Measurements from ENCODE around the gene DEFB121. TPM values are rescaled to one million over a fixed set of nuclear protein-coding genes. Genes with fewer than 3 reads are reported as not detected.
A peak's percentile ranks its signal among the peaks of the same experiment; 100 is the strongest.
"Not testable (repeated sequence)": the region's sequence is repeated elsewhere in the genome, so short reads cannot be mapped to it uniquely, and the experiment has no call there.

The DEFB121 gene
- polyA plus RNA-seq, 6 donors from 2014 or later: not detected

- no peak for DNase-seq
- Mint-ChIP-seq H3K4me1 (no peaks in the 10 kb centered on the region), H3K9me3 (peaks cover 0 to 7% (median 4%) of the 10 kb centered on the region in 7 donors), H3K4me3 (no peak overlapping the region), H3K36me3 (no peaks in the 10 kb centered on the region), H3K27ac (no peak overlapping the region), H3K27me3 (peaks cover 18 to 26% (median 20%) of the 10 kb centered on the region in 3 donors)
- no peak for ATAC-seq (ENCODE audit: low read depth in 2 of 2)
Measured at GRCh38 chr20:31414381-31414780, 8.4 kb upstream of the DEFB121 start.

DNA sequence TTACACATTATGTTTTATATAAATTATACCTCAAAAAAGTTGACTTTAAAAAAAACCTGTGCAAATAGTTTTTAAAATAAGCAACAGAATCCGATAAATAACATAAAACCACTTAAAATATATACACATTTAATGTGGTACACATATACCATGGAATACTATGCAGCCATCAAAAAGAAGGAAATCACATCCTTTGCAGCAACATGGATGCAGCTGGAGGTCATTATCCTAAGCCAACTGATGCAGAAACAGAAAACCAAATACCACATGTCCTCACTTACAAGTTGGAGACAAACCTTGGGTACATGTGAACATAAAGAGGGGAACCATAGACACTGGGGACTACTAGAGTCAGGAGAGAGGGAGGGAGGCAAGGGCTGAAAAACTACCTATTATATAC lies 4.0 kb upstream of the DEFB121 start:
- no peak overlapping the region for H3K4me3 Mint-ChIP-seq
- H3K27me3 Mint-ChIP-seq: peaks cover 11 to 20% (median 17%) of the 10 kb centered on the region in 3 donors
- no peak overlapping the region for H3K27ac Mint-ChIP-seq
- H3K9me3 Mint-ChIP-seq: peaks cover 0 to 6% (median 1%) of the 10 kb centered on the region in 7 donors
- H3K36me3 Mint-ChIP-seq: no peaks in the 10 kb centered on the region
- H3K4me1 Mint-ChIP-seq: no peaks in the 10 kb centered on the region
- DNase-seq (no peak), ATAC-seq (ENCODE audit: low read depth in 2 of 2) (no peak)

DNA sequence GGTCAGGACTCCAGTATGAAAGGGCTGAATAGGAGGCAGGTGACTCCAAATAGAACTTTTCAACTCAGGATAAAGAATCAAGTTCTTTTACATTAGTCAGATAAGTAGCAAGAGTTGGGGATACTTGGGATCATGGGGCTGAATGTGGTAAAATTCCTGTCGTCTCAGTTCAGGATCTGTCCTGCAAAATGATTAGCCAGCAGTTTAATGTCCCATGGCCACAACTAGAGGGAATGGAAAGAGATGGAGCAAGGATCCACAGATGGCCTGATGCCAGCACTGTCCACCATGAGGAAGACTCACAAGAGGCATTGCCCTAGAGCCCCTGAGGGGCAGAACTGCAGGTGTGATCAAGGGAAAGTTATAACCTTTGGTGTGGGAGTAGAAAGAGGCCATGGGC lies 2.1 kb downstream of the DEFB121 start:
- Mint-ChIP-seq H3K4me3 (no peak overlapping the region), H3K4me1 (no peaks in the 10 kb centered on the region), H3K9me3 (peaks cover 0 to 4% (median 0%) of the 10 kb centered on the region in 7 donors), H3K27me3 (peaks cover 5 to 7% (median 5%) of the 10 kb centered on the region in 3 donors), H3K36me3 (peaks cover 0 to 4% of the 10 kb centered on the region in 2 donors), H3K27ac (no peak overlapping the region)
- DNase-seq (no peak), ATAC-seq (ENCODE audit: low read depth in 2 of 2) (no peak)

DNA sequence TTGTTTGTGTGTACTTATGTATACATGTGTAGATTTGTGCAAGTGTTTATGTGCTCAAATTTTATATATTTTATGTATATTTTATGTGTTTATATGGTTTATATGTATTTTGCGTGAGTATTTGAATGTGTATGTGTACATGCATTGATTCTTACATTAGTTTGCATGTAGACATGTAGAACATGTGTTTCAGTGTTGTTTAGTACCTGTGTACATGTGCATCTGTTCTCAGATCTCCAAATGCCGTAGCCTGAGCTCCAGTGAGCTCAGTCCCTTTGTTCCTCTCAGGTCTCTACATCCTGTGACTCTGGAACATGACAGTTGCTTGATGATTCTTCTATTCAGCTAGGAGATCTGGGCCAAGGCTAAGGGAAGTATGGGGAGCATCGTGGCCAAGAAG lies 11.1 kb downstream of the DEFB121 start:
- Mint-ChIP-seq H3K27ac (no peak overlapping the region), H3K9me3 (peaks cover 0 to 4% (median 1%) of the 10 kb centered on the region in 7 donors), H3K4me3 (no peak overlapping the region), H3K4me1 (no peaks in the 10 kb centered on the region), H3K27me3 (peaks cover 14 to 24% (median 15%) of the 10 kb centered on the region in 3 donors), H3K36me3 (peaks cover 0 to 3% of the 10 kb centered on the region in 2 donors)
- DNase-seq: no peak
- ATAC-seq (ENCODE audit: low read depth in 2 of 2): no peak

DNA sequence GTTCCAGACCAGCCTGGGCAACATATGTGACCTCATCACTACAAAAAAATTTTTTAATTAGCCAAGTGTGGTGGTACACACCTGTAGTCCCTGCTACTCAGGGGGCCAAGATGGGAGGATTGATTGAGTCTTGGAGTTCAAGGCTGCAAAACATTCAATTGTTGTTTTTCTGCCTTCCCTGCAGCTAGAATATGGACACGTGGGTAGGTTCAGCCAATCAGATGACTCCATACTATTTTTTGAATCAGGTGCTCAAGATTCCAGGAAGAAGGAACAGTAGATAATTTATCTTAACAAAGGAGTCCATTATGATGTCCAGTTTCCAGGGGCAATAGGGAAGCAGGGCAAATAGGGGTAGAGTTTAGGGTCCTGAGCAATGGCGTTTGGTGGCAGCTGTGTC lies 13.2 kb downstream of the DEFB121 start:
- ATAC-seq (ENCODE audit: low read depth in 2 of 2): no peak
- Mint-ChIP-seq H3K27ac (peak overlapping the region in 1 of 6 donors; percentile 47), H3K27me3 (peaks cover 10 to 30% (median 14%) of the 10 kb centered on the region in 3 donors), H3K36me3 (no peaks in the 10 kb centered on the region), H3K9me3 (peaks cover 0 to 4% (median 2%) of the 10 kb centered on the region in 7 donors), H3K4me1 (no peaks in the 10 kb centered on the region), H3K4me3 (no peak overlapping the region)
- no peak for DNase-seq

- H3K27me3 Mint-ChIP-seq: peaks cover 8 to 17% (median 13%) of the 10 kb centered on the region in 3 donors
- no peak for DNase-seq
- H3K9me3 Mint-ChIP-seq: peaks cover 0 to 5% (median 3%) of the 10 kb centered on the region in 7 donors
- H3K27ac Mint-ChIP-seq: peak within 1 kb of the TSS in 1 of 6 donors; percentile 59
- H3K4me3 Mint-ChIP-seq: peak within 1 kb of the TSS in 1 of 8 donors; percentile 16
- no peak for ATAC-seq (ENCODE audit: low read depth in 2 of 2)
- no peaks in the 10 kb centered on the region for H3K4me1 Mint-ChIP-seq
- no peaks in the 10 kb centered on the region for H3K36me3 Mint-ChIP-seq
Measured at GRCh38 chr20:31390490-31390889, 15.5 kb downstream of the DEFB121 start, which contains the start of gene DEFB119. DEFB119 (minus strand) TSS chr20:31390590; CDS start chr20:31390483, 107 bp downstream.

DNA sequence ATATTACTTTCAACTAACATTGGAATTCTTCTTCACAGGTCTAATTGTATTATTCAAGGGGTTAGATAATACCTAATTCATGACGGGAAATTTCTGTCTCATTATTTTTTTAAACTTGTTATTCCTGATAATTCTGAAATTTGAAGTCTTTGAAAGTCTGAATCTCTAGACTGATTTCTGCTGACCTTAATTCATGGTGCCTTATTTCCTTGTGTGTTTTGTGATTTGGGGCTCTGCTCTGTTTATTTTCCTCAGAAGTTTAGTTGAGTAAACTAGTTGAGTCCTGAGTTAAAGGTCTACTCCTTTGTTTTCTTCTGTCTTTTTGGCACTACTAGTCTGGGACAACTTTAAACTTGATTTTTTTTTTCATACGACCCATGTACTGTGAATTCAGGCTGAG lies 31.7 kb downstream of the DEFB121 start:
- peaks cover 2 to 21% (median 11%) of the 10 kb centered on the region in 7 donors for H3K9me3 Mint-ChIP-seq
- H3K36me3 Mint-ChIP-seq: peaks cover 0 to 8% of the 10 kb centered on the region in 2 donors

DNA sequence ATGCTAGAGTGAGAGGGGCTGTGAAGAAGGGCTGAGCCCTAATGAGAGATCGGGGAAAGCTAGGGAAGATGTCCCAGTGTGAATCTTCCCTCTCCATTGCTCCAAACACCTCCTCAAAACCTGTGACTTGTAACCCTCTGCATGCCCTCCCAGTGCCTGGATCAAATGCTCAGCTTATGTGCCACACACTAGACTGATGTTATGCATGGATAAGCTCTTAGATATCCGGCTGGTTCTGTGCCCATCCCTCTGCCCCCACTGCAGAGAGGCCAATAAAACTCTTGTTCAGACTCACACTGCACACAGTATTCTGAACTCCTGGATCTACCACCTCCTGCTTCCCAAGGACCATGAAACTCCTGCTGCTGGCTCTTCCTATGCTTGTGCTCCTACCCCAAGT lies 37.7 kb downstream of the DEFB121 start, which contains the start of gene DEFB118:
Gene DEFB118 (plus strand): TSS at position 301 of the 400 bp plus-strand sequence. CDS start 50 bp downstream, at position 351.
- peaks cover 4 to 36% (median 9%) of the 10 kb centered on the region in 7 donors for H3K9me3 Mint-ChIP-seq
- H3K36me3 Mint-ChIP-seq: peaks cover 0 to 4% of the 10 kb centered on the region in 2 donors
- no peak within 1 kb of the TSS for H3K4me3 Mint-ChIP-seq
- ATAC-seq (ENCODE audit: low read depth in 2 of 2): no peak
- no peak for DNase-seq
- no peak within 1 kb of the TSS for H3K27ac Mint-ChIP-seq
- no peaks in the 10 kb centered on the region for H3K4me1 Mint-ChIP-seq
- H3K27me3 Mint-ChIP-seq: no peaks in the 10 kb centered on the region

More for the DNA sequence above, 31.7 kb downstream of the DEFB121 start:
- no peak for ATAC-seq (ENCODE audit: low read depth in 2 of 2)
- H3K27ac Mint-ChIP-seq: no peak overlapping the region
- DNase-seq: no peak
- H3K4me1 Mint-ChIP-seq: no peaks in the 10 kb centered on the region
- no peak overlapping the region for H3K4me3 Mint-ChIP-seq
- peaks cover 3 to 8% (median 6%) of the 10 kb centered on the region in 3 donors for H3K27me3 Mint-ChIP-seq

DNA sequence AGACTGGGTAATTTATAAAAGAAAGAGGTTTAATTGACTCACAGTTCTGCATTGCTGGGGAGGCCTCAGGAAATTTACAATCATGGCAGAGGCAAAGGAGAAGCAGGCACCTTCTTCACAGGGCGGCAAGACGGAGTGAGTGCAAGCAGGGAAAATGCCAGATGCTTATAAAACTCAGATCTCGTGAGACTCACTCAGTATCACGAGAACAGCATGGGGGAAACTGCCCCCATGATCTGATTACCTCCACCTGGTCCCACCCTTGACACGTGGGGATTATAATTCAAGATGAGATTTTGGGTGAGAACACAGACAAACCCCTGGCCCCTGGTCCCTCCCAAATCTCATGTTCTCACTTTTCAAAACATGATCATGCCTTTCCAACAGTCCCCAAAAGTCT lies 41.7 kb downstream of the DEFB121 start:
- H3K27me3 Mint-ChIP-seq; H3K4me1 Mint-ChIP-seq; H3K36me3 Mint-ChIP-seq; H3K27ac Mint-ChIP-seq; DNase-seq; ATAC-seq (ENCODE audit: low read depth in 2 of 2); H3K4me3 Mint-ChIP-seq: not testable (repeated sequence)
- peaks cover 4 to 35% (median 13%) of the 10 kb centered on the region in 7 donors for H3K9me3 Mint-ChIP-seq

DNA sequence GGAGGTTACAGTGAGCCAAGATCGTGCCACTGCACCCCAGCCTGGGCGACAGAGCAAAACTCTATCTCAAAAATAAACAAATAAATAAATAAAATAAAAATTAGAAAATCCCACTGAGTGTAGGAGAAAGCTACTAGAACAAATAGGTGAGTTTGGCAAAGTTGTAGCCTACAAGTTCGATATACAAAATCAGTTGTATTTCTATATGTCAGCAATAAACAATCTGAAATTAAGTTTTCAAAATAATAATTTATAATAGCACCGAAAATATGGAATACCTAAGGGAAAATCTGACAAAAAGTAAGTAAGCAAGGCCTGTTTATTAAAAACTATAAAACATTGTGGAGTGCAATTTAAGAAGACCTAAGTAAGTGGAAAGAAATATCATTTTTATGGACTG lies 42.7 kb downstream of the DEFB121 start:
- H3K36me3 Mint-ChIP-seq: peaks cover 0 to 4% of the 10 kb centered on the region in 2 donors
- peaks cover 0 to 35% (median 13%) of the 10 kb centered on the region in 7 donors for H3K9me3 Mint-ChIP-seq
- H3K4me3 Mint-ChIP-seq: no peak overlapping the region
- H3K4me1 Mint-ChIP-seq: no peaks in the 10 kb centered on the region
- ATAC-seq (ENCODE audit: low read depth in 2 of 2) (no peak), DNase-seq (no peak)
- H3K27ac Mint-ChIP-seq: no peak overlapping the region
- H3K27me3 Mint-ChIP-seq: peaks cover 0 to 4% (median 0%) of the 10 kb centered on the region in 3 donors

DNA sequence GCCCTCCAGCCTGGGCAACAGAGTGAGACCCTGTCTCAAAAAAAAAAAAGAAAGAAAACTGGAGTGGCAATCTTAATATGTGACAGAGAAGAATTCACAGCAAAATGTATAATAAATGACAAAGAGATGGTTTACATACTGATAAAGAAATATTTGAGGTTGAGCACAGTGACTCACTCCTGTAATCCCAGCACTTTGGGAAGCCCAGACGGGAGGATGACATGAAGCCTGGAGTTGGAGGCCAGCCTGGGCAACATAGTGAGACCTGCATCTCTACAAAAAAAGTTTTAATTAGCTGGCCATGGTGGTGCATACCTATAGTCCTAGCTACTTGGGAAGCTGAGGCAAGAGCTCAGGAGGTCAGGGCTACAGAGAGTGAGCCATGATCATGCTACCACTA lies 50.0 kb downstream of the DEFB121 start:
- ATAC-seq (ENCODE audit: low read depth in 2 of 2) (no peak), DNase-seq (no peak)
- Mint-ChIP-seq H3K36me3 (no peaks in the 10 kb centered on the region), H3K4me1 (no peaks in the 10 kb centered on the region), H3K27me3 (peaks cover 0 to 10% (median 0%) of the 10 kb centered on the region in 3 donors), H3K9me3 (peaks cover 0 to 8% (median 3%) of the 10 kb centered on the region in 7 donors), H3K4me3 (no peak overlapping the region), H3K27ac (no peak overlapping the region)

Other genes starting within 250 kb of the DEFB121 start
- gene DEFB115, start 148.6 kb downstream of the DEFB121 start, polyA plus RNA-seq (ENCODE audit: low read depth in 6 of 6): not detected
- not detected for gene DEFB116, start 97.6 kb downstream of the DEFB121 start, polyA plus RNA-seq (ENCODE audit: low read depth in 6 of 6)
- gene DEFB118, start 37.6 kb downstream of the DEFB121 start, polyA plus RNA-seq (ENCODE audit: low read depth in 6 of 6): not detected
- gene DEFB119, start 15.6 kb downstream of the DEFB121 start, polyA plus RNA-seq (ENCODE audit: low read depth in 6 of 6): not detected
- gene DEFB123, start 34.4 kb upstream of the DEFB121 start, polyA plus RNA-seq (ENCODE audit: low read depth in 6 of 6): not detected
- gene DEFB124, start 68.9 kb upstream of the DEFB121 start, polyA plus RNA-seq (ENCODE audit: low read depth in 6 of 6): not detected
- not detected for gene REM1, start 69.1 kb upstream of the DEFB121 start, polyA plus RNA-seq (ENCODE audit: low read depth in 6 of 6)
- gene HM13, start 108.2 kb upstream of the DEFB121 start, polyA plus RNA-seq (ENCODE audit: low read depth in 6 of 6): 100 to 1,000 TPM in 2 of 6 donors, 10 to 100 TPM in 4; 71.9 to 118 (median 88.0) TPM
- gene ID1, start 199.1 kb upstream of the DEFB121 start, polyA plus RNA-seq (ENCODE audit: low read depth in 6 of 6): 1 to 10 TPM in 2 of 6 donors, under 1 TPM in 2, not detected in 2; 0.86 to 2.0 (median 1.1) TPM
- 1 to 10 TPM in 3 of 6 donors, under 1 TPM in 1, not detected in 2; 0.64 to 2.8 (median 1.4) TPM for gene COX4I2, start 231.7 kb upstream of the DEFB121 start, polyA plus RNA-seq (ENCODE audit: low read depth in 6 of 6)

Measured in naive B cell (primary cell).